ENCODE data around the gene MRPS30.

The MRPS30 gene

DNA sequence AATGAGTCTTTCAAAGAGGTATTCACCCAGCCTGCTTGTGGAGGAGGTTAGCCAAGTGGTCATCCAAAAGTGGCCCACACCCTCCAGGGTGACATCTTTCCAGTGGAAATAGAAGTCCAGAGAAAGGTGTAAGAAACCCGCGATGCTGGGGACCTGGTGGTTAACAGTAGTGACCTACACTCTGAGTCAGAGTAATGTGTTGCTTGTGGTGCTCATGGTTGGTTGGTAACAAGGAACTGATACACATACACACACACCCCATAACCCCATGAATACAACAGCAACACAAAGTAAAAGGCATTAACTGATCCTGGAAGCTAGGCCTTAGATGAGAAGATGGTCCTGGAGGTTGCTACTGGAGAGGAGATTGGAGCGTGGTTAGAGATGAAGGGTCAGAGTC, 26.9 kb downstream of the MRPS30 start:
- TF ChIP-seq, protein P1, sequence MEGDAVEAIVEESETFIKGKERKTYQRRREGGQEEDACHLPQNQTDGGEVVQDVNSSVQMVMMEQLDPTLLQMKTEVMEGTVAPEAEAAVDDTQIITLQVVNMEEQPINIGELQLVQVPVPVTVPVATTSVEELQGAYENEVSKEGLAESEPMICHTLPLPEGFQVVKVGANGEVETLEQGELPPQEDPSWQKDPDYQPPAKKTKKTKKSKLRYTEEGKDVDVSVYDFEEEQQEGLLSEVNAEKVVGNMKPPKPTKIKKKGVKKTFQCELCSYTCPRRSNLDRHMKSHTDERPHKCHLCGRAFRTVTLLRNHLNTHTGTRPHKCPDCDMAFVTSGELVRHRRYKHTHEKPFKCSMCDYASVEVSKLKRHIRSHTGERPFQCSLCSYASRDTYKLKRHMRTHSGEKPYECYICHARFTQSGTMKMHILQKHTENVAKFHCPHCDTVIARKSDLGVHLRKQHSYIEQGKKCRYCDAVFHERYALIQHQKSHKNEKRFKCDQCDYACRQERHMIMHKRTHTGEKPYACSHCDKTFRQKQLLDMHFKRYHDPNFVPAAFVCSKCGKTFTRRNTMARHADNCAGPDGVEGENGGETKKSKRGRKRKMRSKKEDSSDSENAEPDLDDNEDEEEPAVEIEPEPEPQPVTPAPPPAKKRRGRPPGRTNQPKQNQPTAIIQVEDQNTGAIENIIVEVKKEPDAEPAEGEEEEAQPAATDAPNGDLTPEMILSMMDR (IDR thresholded peaks at IDR 0.05; ENCODE audit: low read depth, low read length, missing control alignments) = no peak
- no peak for DNase-seq (ENCODE audit: low read depth)
- in situ Hi-C loops (cut with HindIII; ENCODE audit: low sequenced_read_pairs) = no loop called here

DNA sequence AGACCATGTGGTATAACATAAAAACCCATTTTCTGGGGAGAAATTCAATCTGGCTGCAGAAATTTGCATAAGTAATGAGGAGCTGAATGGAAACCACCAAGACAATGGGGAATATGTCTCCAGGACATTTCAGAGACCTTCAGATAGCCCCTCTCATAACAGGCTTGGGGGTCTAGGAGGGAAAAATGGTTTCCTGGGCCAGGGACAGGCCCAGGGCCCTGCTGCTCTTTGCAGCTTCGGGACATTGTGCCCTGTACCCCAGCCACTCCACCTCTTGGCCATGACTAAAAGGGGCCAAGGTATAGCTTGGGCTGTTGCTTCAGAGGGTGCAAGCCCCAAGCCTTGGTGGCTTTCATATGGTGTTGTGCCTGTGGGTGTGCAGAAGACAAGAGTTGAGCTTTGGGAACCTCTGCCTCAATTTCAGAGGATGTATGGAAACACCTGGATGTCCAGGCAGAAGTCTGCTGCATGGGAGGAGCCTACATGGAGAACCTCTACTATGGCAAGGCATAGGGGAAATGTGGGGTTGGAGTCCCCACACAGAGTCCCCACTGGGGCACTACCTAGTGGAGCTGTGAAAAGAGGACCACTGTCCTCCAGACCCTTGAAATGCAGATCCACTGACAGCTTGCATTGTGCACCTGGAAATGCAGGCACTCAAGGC, 30.4 kb downstream of the MRPS30 start:
- no peak overlapping the region for H3K4me3 ChIP-seq (ENCODE audit: low read depth, low read length)
- no peak for DNase-seq (ENCODE audit: low read depth)
- TF ChIP-seq, protein P1 (IDR thresholded peaks at IDR 0.05; ENCODE audit: low read depth, low read length, missing control alignments) = no peak
- in situ Hi-C loops (cut with HindIII; ENCODE audit: low sequenced_read_pairs) = no loop called here

More for the DNA sequence above, 26.9 kb downstream of the MRPS30 start:
- no peak overlapping the region for H3K4me3 ChIP-seq (ENCODE audit: low read depth, low read length)

DNA sequence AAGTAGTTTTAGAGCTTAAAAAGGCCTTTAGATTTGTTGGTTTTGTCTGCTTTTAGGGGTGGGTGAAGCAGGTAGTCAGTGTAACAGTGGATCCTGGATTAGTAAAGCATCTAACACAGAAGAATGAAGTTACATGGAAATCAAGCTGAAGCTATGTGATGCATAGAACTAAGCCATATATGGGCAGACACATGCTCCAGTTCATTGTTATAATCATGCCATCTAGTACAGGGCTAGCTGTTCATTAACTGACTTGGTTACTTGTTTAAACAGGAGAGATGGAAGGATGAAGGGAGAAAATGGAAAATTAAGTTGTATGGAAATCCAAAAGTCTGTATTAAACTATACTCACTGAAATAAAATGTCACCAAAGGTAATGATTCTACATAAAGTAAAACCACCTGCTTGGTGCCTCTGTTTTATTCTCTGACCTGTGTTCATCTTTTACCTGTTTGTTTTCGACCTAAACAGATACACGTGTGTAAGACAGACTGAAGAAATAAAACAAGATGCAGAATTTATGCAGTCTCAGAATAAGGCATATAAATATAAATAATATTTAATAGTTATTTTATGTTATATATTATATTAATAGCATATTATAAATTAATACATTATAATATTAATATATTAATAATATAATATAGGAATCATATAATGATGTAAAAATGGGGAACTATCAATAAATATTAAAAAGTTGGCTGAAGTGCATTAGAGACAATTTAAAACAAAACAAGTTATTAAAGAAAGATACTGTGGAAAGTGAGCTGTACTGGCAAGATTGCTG, 33.9 kb downstream of the MRPS30 start:
- DNase-seq (ENCODE audit: low read depth) = no peak
- no peak overlapping the region for H3K4me3 ChIP-seq (ENCODE audit: low read depth, low read length)
- in situ Hi-C loops (cut with HindIII; ENCODE audit: low sequenced_read_pairs) = loop anchor here (10.0 kb wide), 1 partner anchor 102 kb away; no protein-coding TSS in a partner anchor
- TF ChIP-seq, protein P1 (IDR thresholded peaks at IDR 0.05; ENCODE audit: low read depth, low read length, missing control alignments) = no peak

DNA sequence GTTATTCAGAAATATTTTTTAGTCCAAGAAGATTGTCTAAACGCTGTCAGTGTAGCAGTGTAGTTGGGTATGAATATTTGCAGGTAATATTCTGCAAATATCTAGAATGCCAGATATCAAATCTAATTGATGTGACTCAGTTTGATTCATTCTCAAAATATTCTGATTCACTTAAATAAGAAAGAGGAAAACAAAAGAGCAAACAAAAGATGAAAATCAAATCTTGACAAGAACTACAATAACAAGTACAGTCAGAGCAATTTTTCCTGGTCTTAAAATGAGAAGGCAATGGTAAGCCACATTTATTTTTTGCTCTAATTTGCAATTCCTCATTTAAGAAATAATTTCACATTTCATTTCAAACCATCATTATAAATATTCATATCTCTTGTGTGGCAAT, 36.0 kb downstream of the MRPS30 start:
- TF ChIP-seq, protein P1 (IDR thresholded peaks at IDR 0.05; ENCODE audit: low read depth, low read length, missing control alignments) = no peak

DNA sequence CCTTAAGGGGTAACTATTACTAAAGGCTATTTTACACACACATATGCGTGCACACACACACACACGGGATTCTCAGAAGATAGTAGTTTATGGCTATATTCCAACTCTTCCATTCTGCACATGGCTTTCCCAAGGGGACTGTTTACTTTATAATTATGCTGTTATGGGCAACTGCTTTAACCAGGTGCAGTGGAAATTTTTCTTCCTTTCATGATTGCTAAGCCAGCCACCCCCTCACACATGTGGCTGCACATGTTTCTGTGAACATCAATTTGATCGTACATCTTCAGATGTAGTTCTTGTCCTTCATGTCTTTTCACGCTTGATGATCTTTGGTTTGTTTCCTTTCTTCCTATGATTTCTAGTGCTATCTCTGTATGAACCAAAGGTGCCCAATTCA, 37.0 kb downstream of the MRPS30 start:
- TF ChIP-seq, protein P1 (IDR thresholded peaks at IDR 0.05; ENCODE audit: low read depth, low read length, missing control alignments) = no peak
- DNase-seq (ENCODE audit: low read depth) = no peak
- H3K4me3 ChIP-seq (ENCODE audit: low read depth, low read length) = no peak overlapping the region
- in situ Hi-C loops (cut with HindIII; ENCODE audit: low sequenced_read_pairs) = loop anchor here (10.0 kb wide), 1 partner anchor 99 kb away; no protein-coding TSS in a partner anchor

More for the DNA sequence above, 36.0 kb downstream of the MRPS30 start:
- no peak overlapping the region for H3K4me3 ChIP-seq (ENCODE audit: low read depth, low read length)
- no peak for DNase-seq (ENCODE audit: low read depth)
- in situ Hi-C loops (cut with HindIII; ENCODE audit: low sequenced_read_pairs) = loop anchor here (10.0 kb wide), 1 partner anchor 100 kb away; no protein-coding TSS in a partner anchor

DNA sequence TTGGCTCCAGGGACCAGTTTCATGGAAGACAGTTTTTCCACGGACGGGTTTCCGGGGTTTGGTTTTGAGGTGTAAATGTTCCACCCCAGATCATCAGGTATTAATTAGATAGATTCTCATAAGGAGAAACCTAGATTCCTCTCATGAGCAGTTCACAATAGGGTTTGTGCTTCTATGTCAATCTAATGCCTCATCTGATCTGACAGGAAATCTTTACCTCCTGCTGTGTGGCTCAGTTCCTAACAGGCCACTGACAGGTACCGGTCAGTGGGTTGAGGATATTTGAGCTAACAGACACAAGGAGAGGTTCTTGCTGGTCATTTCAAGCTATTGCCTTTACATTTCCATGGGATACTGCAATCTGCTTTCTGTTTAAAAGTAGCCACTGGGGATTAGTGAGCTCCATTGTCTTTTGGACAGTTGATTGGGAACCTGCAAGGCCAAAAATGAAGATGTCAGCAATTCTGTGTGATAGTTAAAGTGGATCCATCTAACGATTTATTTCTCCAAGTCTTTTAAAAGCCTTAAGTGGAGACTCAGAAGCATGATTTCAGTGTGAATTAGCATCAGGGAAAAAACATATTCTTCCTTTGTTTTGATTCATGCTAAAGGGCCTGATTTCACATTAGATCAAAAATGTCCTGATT, 38.6 kb downstream of the MRPS30 start:
- in situ Hi-C loops (cut with HindIII; ENCODE audit: low sequenced_read_pairs) = loop anchor here (10.0 kb wide), 1 partner anchor 97 kb away; no protein-coding TSS in a partner anchor
- TF ChIP-seq, protein P1 (IDR thresholded peaks at IDR 0.05; ENCODE audit: low read depth, low read length, missing control alignments) = no peak
- no peak for DNase-seq (ENCODE audit: low read depth)
- no peak overlapping the region for H3K4me3 ChIP-seq (ENCODE audit: low read depth, low read length)

Data from astrocyte of the cerebellum (primary cell).